ENCODE measurements around the gene WFDC10A.
"Not testable (repeated sequence)": the region's sequence is repeated elsewhere in the genome, so short reads cannot be mapped to it uniquely, and the experiment has no call there.

Gene WFDC10A

GRCh38 chr20:45611054-45611453 is 18.5 kb upstream of the WFDC10A start:
- Histone ChIP-seq H3K9ac (ENCODE audit: low read length in 2 of 2) (no peak overlapping the region), H3K4me1 (ENCODE audit: control insufficient read depth, insufficient read depth, low read length) (no peaks in the 10 kb centered on the region), H3K27ac (ENCODE audit: low read length) (no peak overlapping the region)

GRCh38 chr20:45612314-45612713 is 17.2 kb upstream of the WFDC10A start:
- H3K4me1 ChIP-seq (ENCODE audit: control insufficient read depth, insufficient read depth, low read length): no peaks in the 10 kb centered on the region
- no peaks in the 10 kb centered on the region for H3K27me3 ChIP-seq (ENCODE audit: control insufficient read depth in 1 of 2, insufficient read depth in 2 of 2, low read length in 2 of 2)
- H3K27ac ChIP-seq (ENCODE audit: low read length): no peak overlapping the region
- H3K9me3 ChIP-seq (ENCODE audit: control insufficient read depth in 2 of 2, low read length in 2 of 2): no peaks in the 10 kb centered on the region
- H3K9ac ChIP-seq (ENCODE audit: low read length in 2 of 2): no peak overlapping the region
- H3K36me3 ChIP-seq (ENCODE audit: control insufficient read depth in 2 of 2, insufficient read depth in 2 of 2, low read length in 2 of 2): no peaks in the 10 kb centered on the region
- no peak overlapping the region for H3K4me3 ChIP-seq (ENCODE audit: low read length in 2 of 2)

More at GRCh38 chr20:45611054-45611453, 18.5 kb upstream of the WFDC10A start:
- no peaks in the 10 kb centered on the region for H3K36me3 ChIP-seq (ENCODE audit: control insufficient read depth in 2 of 2, insufficient read depth in 2 of 2, low read length in 2 of 2)
- H3K4me3 ChIP-seq (ENCODE audit: low read length in 2 of 2): no peak overlapping the region
- H3K27me3 ChIP-seq (ENCODE audit: control insufficient read depth in 1 of 2, insufficient read depth in 2 of 2, low read length in 2 of 2): no peaks in the 10 kb centered on the region
- peaks cover 0 to 4% of the 10 kb centered on the region in 2 donors for H3K9me3 ChIP-seq (ENCODE audit: control insufficient read depth in 2 of 2, low read length in 2 of 2)

DNA sequence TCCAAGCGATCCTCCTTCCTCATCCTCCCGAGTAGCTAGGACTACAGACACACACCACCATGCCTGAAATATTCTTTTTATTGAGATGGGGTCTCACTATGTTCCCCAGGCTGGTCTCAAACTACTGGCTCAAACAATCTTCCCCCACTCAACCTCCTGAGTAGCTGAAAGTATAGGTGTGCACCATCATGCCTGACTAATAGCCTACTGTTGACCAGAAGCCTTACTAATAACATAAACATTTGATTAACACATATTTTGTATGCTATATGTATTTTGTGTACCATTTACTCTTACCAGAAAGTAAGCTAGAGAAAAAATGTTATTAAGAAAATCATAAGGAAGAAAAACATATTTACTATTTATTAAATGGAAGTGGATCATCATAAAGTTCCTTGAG is 11.9 kb upstream of the WFDC10A start:
- no peaks in the 10 kb centered on the region for H3K4me1 ChIP-seq (ENCODE audit: control insufficient read depth, insufficient read depth, low read length)

GRCh38 chr20:45621593-45621992 is 7.9 kb upstream of the WFDC10A start:
- H3K4me1 ChIP-seq (ENCODE audit: control insufficient read depth, insufficient read depth, low read length): no peaks in the 10 kb centered on the region
- no peak overlapping the region for H3K27ac ChIP-seq (ENCODE audit: low read length)
- H3K36me3 ChIP-seq (ENCODE audit: control insufficient read depth in 2 of 2, insufficient read depth in 2 of 2, low read length in 2 of 2): no peaks in the 10 kb centered on the region
- no peak overlapping the region for H3K9ac ChIP-seq (ENCODE audit: low read length in 2 of 2)
- no peaks in the 10 kb centered on the region for H3K9me3 ChIP-seq (ENCODE audit: control insufficient read depth in 2 of 2, low read length in 2 of 2)
- H3K27me3 ChIP-seq (ENCODE audit: control insufficient read depth in 1 of 2, insufficient read depth in 2 of 2, low read length in 2 of 2): no peaks in the 10 kb centered on the region
- H3K4me3 ChIP-seq (ENCODE audit: low read length in 2 of 2): no peak overlapping the region

More for the DNA sequence above, 11.9 kb upstream of the WFDC10A start:
- Histone ChIP-seq H3K9me3 (ENCODE audit: control insufficient read depth in 2 of 2, low read length in 2 of 2) (no peaks in the 10 kb centered on the region), H3K27ac (ENCODE audit: low read length) (no peak overlapping the region), H3K36me3 (ENCODE audit: control insufficient read depth in 2 of 2, insufficient read depth in 2 of 2, low read length in 2 of 2) (no peaks in the 10 kb centered on the region), H3K4me3 (ENCODE audit: low read length in 2 of 2) (no peak overlapping the region), H3K27me3 (ENCODE audit: control insufficient read depth in 1 of 2, insufficient read depth in 2 of 2, low read length in 2 of 2) (no peaks in the 10 kb centered on the region), H3K9ac (ENCODE audit: low read length in 2 of 2) (no peak overlapping the region)

DNA sequence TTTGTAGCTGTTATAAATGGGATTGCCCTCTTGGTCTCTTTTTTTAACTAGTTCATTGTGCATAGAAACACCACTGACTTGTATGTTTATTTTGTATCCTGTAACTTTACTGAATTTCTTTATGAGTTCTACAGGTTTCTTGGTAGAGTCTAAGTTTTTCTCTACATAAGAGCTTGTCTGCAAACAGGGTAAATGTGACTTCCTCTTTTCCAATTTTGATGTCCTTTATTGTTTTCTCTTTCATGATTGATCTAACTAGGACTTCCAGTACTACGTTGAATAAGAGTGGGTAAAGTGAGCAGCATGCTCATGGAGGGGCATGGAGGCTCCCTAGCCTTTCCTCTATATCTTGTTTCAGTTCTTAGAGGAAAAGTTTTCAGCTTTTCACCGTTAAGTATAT is 3.0 kb upstream of the WFDC10A start:
- Histone ChIP-seq H3K9me3 (ENCODE audit: control insufficient read depth in 2 of 2, low read length in 2 of 2) (no peaks in the 10 kb centered on the region), H3K36me3 (ENCODE audit: control insufficient read depth in 2 of 2, insufficient read depth in 2 of 2, low read length in 2 of 2) (no peaks in the 10 kb centered on the region), H3K4me3 (ENCODE audit: low read length in 2 of 2) (no peak overlapping the region), H3K9ac (ENCODE audit: low read length in 2 of 2) (no peak overlapping the region), H3K27me3 (ENCODE audit: control insufficient read depth in 1 of 2, insufficient read depth in 2 of 2, low read length in 2 of 2) (no peaks in the 10 kb centered on the region), H3K4me1 (ENCODE audit: control insufficient read depth, insufficient read depth, low read length) (no peaks in the 10 kb centered on the region), H3K27ac (ENCODE audit: low read length) (no peak overlapping the region)

DNA sequence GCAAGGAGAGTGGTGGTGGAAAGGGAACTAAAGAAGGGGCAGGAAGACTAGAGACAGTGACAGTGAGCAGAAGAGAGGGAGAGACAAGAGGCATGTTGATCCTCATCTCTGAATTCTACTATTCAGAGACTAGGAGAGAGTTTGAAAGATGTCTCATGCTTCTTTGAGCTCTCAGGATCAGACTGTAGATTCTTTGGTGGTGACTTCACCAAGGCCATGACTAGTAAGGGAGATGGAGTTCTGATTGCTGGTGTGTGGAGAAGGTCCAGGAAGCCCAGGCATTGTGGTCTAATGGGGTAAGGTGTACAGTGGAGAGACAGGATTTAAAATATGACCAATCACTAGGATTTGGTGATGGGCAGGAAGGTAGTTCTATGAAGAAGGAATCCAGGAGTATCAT is 832 bp downstream of the WFDC10A start:
- H3K9me3 ChIP-seq (ENCODE audit: control insufficient read depth in 2 of 2, low read length in 2 of 2): no peaks in the 10 kb centered on the region
- H3K27ac ChIP-seq (ENCODE audit: low read length): no peak overlapping the region
- no peaks in the 10 kb centered on the region for H3K27me3 ChIP-seq (ENCODE audit: control insufficient read depth in 1 of 2, insufficient read depth in 2 of 2, low read length in 2 of 2)
- no peak overlapping the region for H3K4me3 ChIP-seq (ENCODE audit: low read length in 2 of 2)
- no peaks in the 10 kb centered on the region for H3K4me1 ChIP-seq (ENCODE audit: control insufficient read depth, insufficient read depth, low read length)
- no peak overlapping the region for H3K9ac ChIP-seq (ENCODE audit: low read length in 2 of 2)
- no peaks in the 10 kb centered on the region for H3K36me3 ChIP-seq (ENCODE audit: control insufficient read depth in 2 of 2, insufficient read depth in 2 of 2, low read length in 2 of 2)

DNA sequence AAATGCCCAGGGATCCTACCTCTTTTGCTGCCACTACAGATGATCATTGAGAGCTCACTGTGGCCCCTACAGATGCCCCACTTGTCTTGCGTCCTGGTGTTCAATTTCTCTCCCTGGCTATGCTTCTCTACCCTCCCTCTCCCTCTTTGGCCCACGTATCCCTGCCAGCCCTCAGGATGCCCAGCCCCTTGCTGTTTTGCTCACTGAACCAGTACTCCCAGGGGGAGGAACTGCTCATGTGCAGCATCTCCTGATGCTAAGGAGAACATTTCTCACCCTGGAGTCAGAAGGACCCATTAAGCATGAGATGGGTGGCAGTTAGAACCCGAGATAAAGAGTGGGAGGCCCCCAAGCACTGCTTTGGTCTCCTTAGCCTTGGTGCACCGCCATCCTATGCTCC is 1.6 kb downstream of the WFDC10A start, which contains the start of gene WFDC9:
TSS of gene WFDC9 (minus strand) at position 101 of the 400 bp plus-strand sequence. CDS start 21,103 bp downstream, outside the sequence.
- Histone ChIP-seq H3K27ac (ENCODE audit: low read length) (no peak within 1 kb of the TSS), H3K4me1 (ENCODE audit: control insufficient read depth, insufficient read depth, low read length) (no peaks in the 10 kb centered on the region), H3K9ac (ENCODE audit: low read length in 2 of 2) (no peak within 1 kb of the TSS), H3K4me3 (ENCODE audit: low read length in 2 of 2) (no peak within 1 kb of the TSS), H3K36me3 (ENCODE audit: control insufficient read depth in 2 of 2, insufficient read depth in 2 of 2, low read length in 2 of 2) (no peaks in the 10 kb centered on the region), H3K9me3 (ENCODE audit: control insufficient read depth in 2 of 2, low read length in 2 of 2) (no peaks in the 10 kb centered on the region), H3K27me3 (ENCODE audit: control insufficient read depth in 1 of 2, insufficient read depth in 2 of 2, low read length in 2 of 2) (no peaks in the 10 kb centered on the region)

DNA sequence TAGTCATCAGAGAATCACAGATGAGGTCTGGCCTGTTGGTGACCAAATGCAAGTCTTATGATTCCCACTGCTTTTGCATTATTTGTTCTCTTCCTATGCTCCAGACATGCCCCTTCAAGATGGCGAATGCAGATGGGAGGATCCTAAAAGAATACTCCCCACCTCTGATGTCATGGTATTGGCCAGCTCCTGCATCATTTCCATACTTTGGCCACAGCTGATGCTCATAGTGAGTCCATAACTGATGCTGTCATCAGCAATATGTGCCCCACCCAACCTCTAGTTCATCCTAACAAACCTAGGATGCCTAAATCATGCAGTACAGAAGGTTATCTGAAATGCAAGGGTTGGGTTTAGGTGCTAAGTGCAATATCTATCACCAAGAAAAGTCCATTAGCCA is 7.0 kb downstream of the WFDC10A start:
- H3K27me3 ChIP-seq (ENCODE audit: control insufficient read depth in 1 of 2, insufficient read depth in 2 of 2, low read length in 2 of 2): no peaks in the 10 kb centered on the region
- H3K36me3 ChIP-seq (ENCODE audit: control insufficient read depth in 2 of 2, insufficient read depth in 2 of 2, low read length in 2 of 2): no peaks in the 10 kb centered on the region
- H3K4me1 ChIP-seq (ENCODE audit: control insufficient read depth, insufficient read depth, low read length): no peaks in the 10 kb centered on the region
- H3K9me3 ChIP-seq (ENCODE audit: control insufficient read depth in 2 of 2, low read length in 2 of 2): no peaks in the 10 kb centered on the region
- H3K4me3 ChIP-seq (ENCODE audit: low read length in 2 of 2): no peak overlapping the region
- no peak overlapping the region for H3K9ac ChIP-seq (ENCODE audit: low read length in 2 of 2)
- no peak overlapping the region for H3K27ac ChIP-seq (ENCODE audit: low read length)

- no peak overlapping the region for H3K9ac ChIP-seq (ENCODE audit: low read length in 2 of 2)
- no peak overlapping the region for H3K4me3 ChIP-seq (ENCODE audit: low read length in 2 of 2)
- H3K9me3 ChIP-seq (ENCODE audit: control insufficient read depth in 2 of 2, low read length in 2 of 2): no peaks in the 10 kb centered on the region
- H3K36me3 ChIP-seq (ENCODE audit: control insufficient read depth in 2 of 2, insufficient read depth in 2 of 2, low read length in 2 of 2): no peaks in the 10 kb centered on the region
- H3K4me1 ChIP-seq (ENCODE audit: control insufficient read depth, insufficient read depth, low read length): no peaks in the 10 kb centered on the region
- H3K27me3 ChIP-seq (ENCODE audit: control insufficient read depth in 1 of 2, insufficient read depth in 2 of 2, low read length in 2 of 2): no peaks in the 10 kb centered on the region
- no peak overlapping the region for H3K27ac ChIP-seq (ENCODE audit: low read length)
Observed at GRCh38 chr20:45639687-45640086, 10.1 kb downstream of the WFDC10A start.

DNA sequence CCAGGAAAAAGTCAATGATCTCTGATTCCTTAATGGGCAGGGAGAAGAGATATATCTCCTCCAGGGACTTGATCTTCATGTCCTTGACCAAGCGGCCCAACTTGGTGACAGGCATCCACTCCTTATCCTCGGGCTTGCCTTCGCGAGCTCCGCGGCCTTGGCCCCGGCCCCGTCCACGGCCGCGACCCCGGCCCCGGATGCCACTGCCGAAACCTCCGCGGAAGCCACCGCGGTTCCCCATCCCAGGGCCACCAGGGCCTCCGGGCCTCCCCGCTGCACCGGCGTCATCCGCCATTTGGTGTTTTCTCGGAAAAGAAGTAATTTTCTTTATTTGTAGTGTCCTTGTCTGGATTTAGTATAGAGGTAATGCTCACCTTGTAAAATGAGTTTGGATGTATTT is 11.5 kb downstream of the WFDC10A start:
- not testable (repeated sequence) for H3K27me3 ChIP-seq (ENCODE audit: control insufficient read depth in 1 of 2, insufficient read depth in 2 of 2, low read length in 2 of 2); H3K4me1 ChIP-seq (ENCODE audit: control insufficient read depth, insufficient read depth, low read length); H3K27ac ChIP-seq (ENCODE audit: low read length); H3K4me3 ChIP-seq (ENCODE audit: low read length in 2 of 2); H3K9me3 ChIP-seq (ENCODE audit: control insufficient read depth in 2 of 2, low read length in 2 of 2); H3K9ac ChIP-seq (ENCODE audit: low read length in 2 of 2); H3K36me3 ChIP-seq (ENCODE audit: control insufficient read depth in 2 of 2, insufficient read depth in 2 of 2, low read length in 2 of 2)

GRCh38 chr20:45645869-45646268 is 16.3 kb downstream of the WFDC10A start:
- not testable (repeated sequence) for H3K9ac ChIP-seq (ENCODE audit: low read length in 2 of 2); H3K4me3 ChIP-seq (ENCODE audit: low read length in 2 of 2); H3K9me3 ChIP-seq (ENCODE audit: control insufficient read depth in 2 of 2, low read length in 2 of 2); H3K27ac ChIP-seq (ENCODE audit: low read length); H3K4me1 ChIP-seq (ENCODE audit: control insufficient read depth, insufficient read depth, low read length); H3K36me3 ChIP-seq (ENCODE audit: control insufficient read depth in 2 of 2, insufficient read depth in 2 of 2, low read length in 2 of 2); H3K27me3 ChIP-seq (ENCODE audit: control insufficient read depth in 1 of 2, insufficient read depth in 2 of 2, low read length in 2 of 2)

Measured in stomach smooth muscle (tissue), 2 donors.